ENCODE measurements around the gene SLC1A5.

- TF ChIP-seq CTCF (IDR thresholded peaks at IDR 0.05) (no peak), POLR2A (IDR thresholded peaks at IDR 0.05) (peak in 1 of 2 donors; percentile 0)
Observed at GRCh38 chr19:46787331-46788261, 798 bp downstream of the SLC1A5 start.
